Sigmoid colon (tissue), 7 donors: ENCODE data around the gene MCTP1. TPM values are rescaled to one million over a fixed set of nuclear protein-coding genes. Genes with fewer than 3 reads are reported as not detected.

Source experiments
- DNase-seq: peaks from one replicate; pipeline ENCODE4 v3.0.0-alpha.2; 2019
- H3K27ac ChIP-seq, 4 donors: fragments of 200-600 bp; sonication (generic); one replicate each; pipeline ENCODE4 v1.5.1; 2016 to 2019; ENCODE audit warnings: mild to moderate bottlenecking in 1 of 4
- H3K27me3 ChIP-seq, 3 donors: fragments of 200-600 bp; sonication (generic); one replicate each; pipeline ENCODE4 v1.5.1; 2019; ENCODE audit warnings: mild to moderate bottlenecking in 1 of 3
- H3K36me3 ChIP-seq, 4 donors: fragments of 200-600 bp; sonication (generic); one replicate each; pipeline ENCODE4 v1.5.1; 2016 to 2019
- H3K4me1 ChIP-seq, 4 donors: fragments of 200-600 bp; sonication (generic); one replicate each; pipeline ENCODE4 v1.5.1; 2017 to 2019
- H3K4me3 ChIP-seq, 4 donors: fragments of 200-600 bp; sonication (generic); one replicate each; pipeline ENCODE4 v1.5.1; 2017 to 2019; ENCODE audit warnings: mild to moderate bottlenecking in 2 of 4, moderate library complexity in 1 of 4
- H3K9me3 ChIP-seq, 4 donors: fragments of 200-600 bp in 3 of 4; sonication (generic) in 3 of 4; one replicate each; pipeline versions ENCODE4 v1.5.1 to v1.6.1; 2013 to 2019
- CTCF ChIP-seq, 4 experiments: fragments of 450-650 bp in 3 of 4; fragments of 200-600 bp in 1 of 4; IDR thresholded peaks; one replicate each; pipeline ENCODE4 v1.5.1; 2016 to 2019; ENCODE audit warnings: antibody characterized with exemption in 4 of 4, mild to moderate bottlenecking in 3 of 4, moderate library complexity in 2 of 4
- EP300 ChIP-seq, 4 donors: sonication (generic); formaldehyde crosslinking; IDR thresholded peaks; one replicate each; pipeline ENCODE4 v1.6.1; 2017; ENCODE audit warnings: antibody characterized with exemption in 4 of 4
- POLR2A ChIP-seq, 2 donors: fragments of 450-650 bp; IDR thresholded peaks; one replicate each; pipeline ENCODE4 v1.6.1; 2016; ENCODE audit warnings: antibody characterized with exemption in 2 of 2, mild to moderate bottlenecking in 2 of 2, moderate library complexity in 2 of 2
- POLR2AphosphoS5 ChIP-seq, 4 donors: sonication (generic); formaldehyde crosslinking; IDR thresholded peaks; one replicate each; pipeline ENCODE4 v1.6.1; 2017; ENCODE audit warnings: antibody characterized with exemption in 4 of 4
- WGBS, 2 donors: extraction: QIAGEN DNeasy Blood & Tissue Kit; methylation state at CpG; one replicate each; pipeline ENCODE4 v1.1.7; 2013; 5-methylcytosine and 5-hydroxymethylcytosine counted together
- intact Hi-C: fragments of 100-400 bp; cut with DNase I; formaldehyde crosslinking; loops from one replicate; pipeline ENCODE4 v1.15.1; 2023
- polyA plus RNA-seq, 3 donors: library from polyadenylated mRNA; stranded (reverse); fragments of 200-250 nt; gene quantifications; one replicate each; pipeline ENCODE4 v1.2.3, GENCODE V29; 2013
- total RNA-seq, 4 donors: library from RNA; depleted of rRNA; stranded (reverse); fragments of >200 nt; gene quantifications; one replicate each; pipeline ENCODE4 v1.1.0, GENCODE V29; 2016
- donor health status: healthy with polysubstance abuse.
- donor health status: Bipolar disorder and iron deficiency.
- donor health status: healthy.

MCTP1 gene
- total and polyA plus RNA-seq, 7 donors = 2.1 to 20.5 (median 12.5) TPM

DNA sequence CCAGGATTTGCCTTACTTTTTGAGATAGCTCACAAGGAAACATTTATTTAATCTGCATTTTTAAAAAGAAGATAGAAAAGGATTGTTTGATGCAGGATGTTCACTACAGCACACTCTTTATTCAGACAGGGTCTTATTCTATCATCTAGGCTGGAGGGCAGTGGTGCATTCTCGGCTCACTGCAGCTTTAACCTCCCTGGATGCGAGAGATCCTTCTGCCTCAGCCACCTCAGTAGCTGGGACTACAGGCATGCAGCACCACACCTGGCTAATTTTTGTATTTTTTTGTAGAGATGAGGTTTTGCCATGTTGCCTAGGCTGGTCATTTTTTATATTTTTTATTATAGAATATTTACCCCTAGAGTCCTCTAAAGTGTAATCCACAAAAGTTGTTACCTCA, 221.4 kb downstream of the MCTP1 start:
- WGBS, 2 donors = 71 to 76% methylated on average over 2 of the region's 2 CpGs
- Histone ChIP-seq H3K4me3 (no peak overlapping the region), H3K27ac (no peak overlapping the region), H3K9me3 (no peaks in the 10 kb centered on the region), H3K27me3 (no peaks in the 10 kb centered on the region), H3K36me3 (no peaks in the 10 kb centered on the region), H3K4me1 (no peaks in the 10 kb centered on the region)
- intact Hi-C loops = no loop called here
- DNase-seq = no peak
- TF ChIP-seq EP300 (IDR thresholded peaks at IDR 0.05) = no peak
- TF ChIP-seq CTCF (IDR thresholded peaks at IDR 0.05) = no peak
- no peak for TF ChIP-seq POLR2AphosphoS5 (IDR thresholded peaks at IDR 0.05)
- TF ChIP-seq POLR2A (IDR thresholded peaks at IDR 0.05) = no peak

DNA sequence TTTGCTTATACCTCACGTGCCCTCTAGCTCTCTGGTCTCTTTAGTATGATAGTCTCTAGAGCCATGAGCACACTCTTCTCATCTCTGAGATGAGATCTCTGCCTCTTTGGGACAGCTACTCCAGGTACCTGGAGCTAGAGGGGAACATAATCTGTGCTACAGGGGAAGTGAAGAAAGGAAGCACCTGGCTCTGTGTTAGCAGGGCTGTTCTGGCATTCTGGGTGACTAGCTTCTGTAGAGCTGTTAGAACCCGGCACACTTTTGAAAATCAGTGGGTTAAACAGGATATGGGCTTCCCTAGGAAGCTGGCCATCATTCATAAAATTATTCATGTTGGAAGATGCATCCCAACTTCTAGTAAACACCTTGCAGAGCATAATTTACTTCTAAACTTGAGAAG, 224.8 kb downstream of the MCTP1 start:
- TF ChIP-seq EP300 (IDR thresholded peaks at IDR 0.05) = no peak
- no peak for TF ChIP-seq POLR2A (IDR thresholded peaks at IDR 0.05)
- TF ChIP-seq POLR2AphosphoS5 (IDR thresholded peaks at IDR 0.05) = no peak
- no peak for TF ChIP-seq CTCF (IDR thresholded peaks at IDR 0.05)
- H3K4me1 ChIP-seq = no peaks in the 10 kb centered on the region
- no peaks in the 10 kb centered on the region for H3K36me3 ChIP-seq
- no peak overlapping the region for H3K4me3 ChIP-seq
- H3K27me3 ChIP-seq = no peaks in the 10 kb centered on the region
- 14 to 40% methylated on average over 2 of the region's 2 CpGs for WGBS, 2 donors
- DNase-seq = no peak
- intact Hi-C loops = no loop called here
- H3K27ac ChIP-seq = no peak overlapping the region
- no peaks in the 10 kb centered on the region for H3K9me3 ChIP-seq

DNA sequence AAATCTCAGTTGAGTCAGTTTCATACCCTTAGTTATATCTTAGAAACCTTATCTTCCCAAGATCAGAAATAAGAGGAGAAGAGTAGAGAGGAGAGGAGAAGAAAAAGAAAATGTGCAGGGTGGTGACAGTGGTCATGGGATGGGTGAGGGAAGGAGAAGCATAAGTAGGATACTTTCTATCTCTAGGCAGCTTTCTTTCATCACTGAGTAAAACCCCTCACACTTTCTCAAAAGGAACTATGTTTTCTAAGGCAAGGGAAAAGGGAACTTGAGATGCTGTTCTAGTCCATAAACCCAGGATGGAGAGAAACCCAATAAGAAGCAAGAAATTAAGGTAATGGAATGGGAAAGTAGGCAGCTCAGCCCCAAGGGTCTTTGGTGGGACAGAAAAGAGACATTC, 225.3 kb downstream of the MCTP1 start:
- H3K4me3 ChIP-seq = no peak overlapping the region
- no peaks in the 10 kb centered on the region for H3K4me1 ChIP-seq
- intact Hi-C loops = no loop called here
- no peak overlapping the region for H3K27ac ChIP-seq
- no peaks in the 10 kb centered on the region for H3K9me3 ChIP-seq
- TF ChIP-seq POLR2A (IDR thresholded peaks at IDR 0.05) = no peak
- no peak for TF ChIP-seq POLR2AphosphoS5 (IDR thresholded peaks at IDR 0.05)
- TF ChIP-seq CTCF (IDR thresholded peaks at IDR 0.05) = no peak
- TF ChIP-seq EP300 (IDR thresholded peaks at IDR 0.05) = no peak
- no peak for DNase-seq
- H3K36me3 ChIP-seq = no peaks in the 10 kb centered on the region
- H3K27me3 ChIP-seq = no peaks in the 10 kb centered on the region

- no peak for DNase-seq
- Histone ChIP-seq H3K4me1 (no peaks in the 10 kb centered on the region), H3K9me3 (no peaks in the 10 kb centered on the region), H3K36me3 (no peaks in the 10 kb centered on the region), H3K27ac (no peak overlapping the region), H3K27me3 (no peaks in the 10 kb centered on the region), H3K4me3 (no peak overlapping the region)
- WGBS, 2 donors = 72 to 87% methylated on average over 5 of the region's 5 CpGs
- TF ChIP-seq POLR2A (IDR thresholded peaks at IDR 0.05) (no peak), POLR2AphosphoS5 (IDR thresholded peaks at IDR 0.05) (no peak), EP300 (IDR thresholded peaks at IDR 0.05) (no peak), CTCF (IDR thresholded peaks at IDR 0.05) (no peak)
- intact Hi-C loops = no loop called here
Measured at GRCh38 chr5:95057615-95058014, 227.3 kb downstream of the MCTP1 start.

- no peaks in the 10 kb centered on the region for H3K36me3 ChIP-seq
- TF ChIP-seq POLR2A (IDR thresholded peaks at IDR 0.05) = no peak
- no peak for TF ChIP-seq CTCF (IDR thresholded peaks at IDR 0.05)
- no peak for TF ChIP-seq EP300 (IDR thresholded peaks at IDR 0.05)
- no peak for TF ChIP-seq POLR2AphosphoS5 (IDR thresholded peaks at IDR 0.05)
- H3K4me1 ChIP-seq = no peaks in the 10 kb centered on the region
- H3K27ac ChIP-seq = no peak overlapping the region
- no peak overlapping the region for H3K4me3 ChIP-seq
- intact Hi-C loops = no loop called here
- H3K9me3 ChIP-seq = no peaks in the 10 kb centered on the region
- H3K27me3 ChIP-seq = no peaks in the 10 kb centered on the region
- DNase-seq = no peak
- whole genome bisulfite sequencing, 2 donors = 85 to 89% methylated on average over 7 of the region's 7 CpGs
Measured at GRCh38 chr5:95053253-95053652, 231.6 kb downstream of the MCTP1 start.
